Right ventricle myocardium inferior (tissue), 1 donor: ENCODE measurements around the gene GOLPH3. TPM values are rescaled to one million over a fixed set of nuclear protein-coding genes. Genes with fewer than 3 reads are reported as not detected.
A peak's percentile ranks its signal among the peaks of the same experiment; 100 is the strongest.

ENCODE experiments used
- ATAC-seq: fragments of 200-7000 bp; cut with Tn5 transposase; one replicate; pipeline ENCODE4 v1.9.1; 2020; ENCODE audit warnings: mild to moderate bottlenecking, moderate library complexity
- DNase-seq: peaks from one replicate; pipeline ENCODE4 v3.0.0; 2021; ENCODE audit errors: missing footprints
- intact Hi-C: fragments of 100-400 bp; cut with DNase I; formaldehyde crosslinking; loops from one replicate; pipeline ENCODE4 v1.11.0; 2022
- total RNA-seq: library from RNA; stranded (reverse); fragmentation: NEBNext Ultra II Directional; extraction: Animal tissue kit (Norgen Biotek cat#: 25700); gene quantifications from one replicate; pipeline ENCODE4 v1.2.1, GENCODE V29; 2021
- donor health status: DM: no; HTN: yes; CAD: no; lungs with severe emphysema.

GOLPH3 gene
- total RNA-seq, 1 donor from 2014 or later = 42.3 TPM

DNA sequence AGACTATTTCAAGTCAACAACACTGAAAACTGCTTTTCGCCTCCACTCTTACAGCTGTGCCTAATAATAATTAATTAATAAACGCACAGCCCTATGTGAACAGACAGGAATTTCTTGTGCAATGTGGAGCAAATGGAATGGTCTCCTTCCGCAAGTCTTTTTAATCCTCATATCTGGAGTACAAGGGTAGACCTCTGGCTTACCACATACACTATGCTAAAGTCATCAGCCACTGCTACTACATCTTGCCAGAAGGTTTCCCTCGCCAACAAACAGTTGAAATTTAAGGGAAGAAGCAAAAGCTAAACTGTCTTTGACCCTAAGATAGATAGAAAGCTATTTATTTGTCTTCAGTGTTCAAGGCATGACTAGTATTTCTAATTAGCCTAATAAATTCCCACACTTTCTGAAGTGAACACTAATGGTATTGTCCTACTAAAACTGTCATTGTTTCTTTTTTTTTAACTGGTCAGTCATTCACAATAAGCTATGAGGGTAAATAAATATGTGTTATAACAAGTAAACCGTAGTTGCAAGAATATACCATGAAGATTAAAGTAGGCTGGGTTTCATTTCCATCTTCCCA, 63.9 kb downstream of the GOLPH3 start:
- ATAC-seq (no peak), DNase-seq (no peak)
- intact Hi-C loops = no loop called here

DNA sequence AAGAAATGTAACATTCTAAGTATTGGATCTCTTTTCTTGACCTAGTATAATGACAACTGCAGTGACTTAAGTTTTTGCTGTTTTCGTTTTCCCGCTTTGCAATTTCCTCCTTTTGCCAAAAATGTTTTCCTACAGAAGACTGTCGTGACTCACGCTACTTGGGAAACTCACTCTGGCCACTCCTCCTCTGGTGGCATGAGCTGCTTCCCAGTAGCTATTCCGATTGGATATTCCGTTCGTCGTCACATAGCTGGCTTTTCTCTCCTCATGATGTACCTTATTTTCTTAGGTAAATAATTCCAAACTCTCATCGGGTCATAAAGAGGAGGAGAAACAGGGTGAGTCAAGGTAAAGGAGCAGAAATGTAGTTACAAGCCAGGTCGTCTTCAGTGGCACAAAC, 64.9 kb downstream of the GOLPH3 start:
- intact Hi-C loops = no loop called here
- ATAC-seq (no peak), DNase-seq (no peak)

DNA sequence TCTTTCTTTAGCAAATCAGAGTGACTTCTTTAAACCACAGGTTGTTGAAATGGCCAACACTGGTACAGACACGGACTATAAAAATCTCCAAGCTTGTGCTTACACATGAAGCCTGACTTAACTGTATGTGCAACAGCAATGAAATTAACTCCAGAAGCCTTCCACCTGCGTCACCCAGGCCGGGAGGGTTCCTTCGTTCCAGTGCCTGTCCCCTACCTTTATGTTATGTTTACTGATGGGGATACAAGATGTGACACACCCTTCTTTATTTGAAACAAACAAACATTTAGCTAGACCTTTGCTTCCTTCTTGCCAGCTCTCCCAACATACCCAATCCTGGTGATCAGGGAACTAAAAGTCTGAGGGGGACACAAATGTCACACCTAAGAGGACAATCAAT, 66.0 kb downstream of the GOLPH3 start:
- ATAC-seq (no peak), DNase-seq (no peak)
- intact Hi-C loops = no loop called here

DNA sequence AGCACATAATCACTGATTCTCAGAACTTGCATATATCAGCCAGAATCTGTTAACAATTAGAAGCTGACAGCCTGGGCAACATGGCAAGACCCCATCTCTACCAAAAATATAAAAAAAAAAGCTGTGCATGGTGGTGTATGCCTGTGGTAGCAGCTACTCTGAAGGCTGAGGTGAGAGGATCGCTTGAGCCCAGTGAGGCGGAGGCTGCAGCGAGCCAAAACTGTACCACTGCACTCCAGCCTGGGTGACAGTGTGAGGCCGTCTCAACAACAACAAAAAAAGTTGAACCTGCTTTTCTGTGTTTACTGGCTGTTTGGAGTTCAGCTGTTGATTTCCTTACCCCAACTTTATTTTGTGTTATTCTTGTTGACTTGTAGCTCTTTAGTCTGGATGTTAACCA, 66.8 kb downstream of the GOLPH3 start:
- ATAC-seq = no peak
- intact Hi-C loops = no loop called here
- no peak for DNase-seq

DNA sequence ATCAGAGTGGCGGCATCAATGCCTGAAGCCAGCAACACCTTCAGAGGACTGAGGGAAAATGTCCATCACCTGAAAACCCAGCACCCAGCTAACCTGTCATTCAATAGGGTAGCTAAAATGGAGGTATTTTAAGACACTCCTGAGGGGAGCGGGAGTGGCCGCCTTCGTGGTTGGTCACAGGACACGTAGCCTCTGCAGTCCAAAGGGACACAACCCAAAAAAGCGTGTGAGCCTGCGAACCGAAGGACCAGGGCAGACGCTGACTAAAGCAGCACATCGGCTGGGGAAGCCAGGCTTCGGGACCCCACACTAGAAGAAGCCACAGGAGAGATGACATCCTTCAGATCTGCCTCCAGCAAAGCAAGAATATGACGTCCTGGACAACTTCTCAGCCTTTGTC, 70.6 kb downstream of the GOLPH3 start:
- ATAC-seq (no peak), DNase-seq (no peak)
- intact Hi-C loops = no loop called here

DNA sequence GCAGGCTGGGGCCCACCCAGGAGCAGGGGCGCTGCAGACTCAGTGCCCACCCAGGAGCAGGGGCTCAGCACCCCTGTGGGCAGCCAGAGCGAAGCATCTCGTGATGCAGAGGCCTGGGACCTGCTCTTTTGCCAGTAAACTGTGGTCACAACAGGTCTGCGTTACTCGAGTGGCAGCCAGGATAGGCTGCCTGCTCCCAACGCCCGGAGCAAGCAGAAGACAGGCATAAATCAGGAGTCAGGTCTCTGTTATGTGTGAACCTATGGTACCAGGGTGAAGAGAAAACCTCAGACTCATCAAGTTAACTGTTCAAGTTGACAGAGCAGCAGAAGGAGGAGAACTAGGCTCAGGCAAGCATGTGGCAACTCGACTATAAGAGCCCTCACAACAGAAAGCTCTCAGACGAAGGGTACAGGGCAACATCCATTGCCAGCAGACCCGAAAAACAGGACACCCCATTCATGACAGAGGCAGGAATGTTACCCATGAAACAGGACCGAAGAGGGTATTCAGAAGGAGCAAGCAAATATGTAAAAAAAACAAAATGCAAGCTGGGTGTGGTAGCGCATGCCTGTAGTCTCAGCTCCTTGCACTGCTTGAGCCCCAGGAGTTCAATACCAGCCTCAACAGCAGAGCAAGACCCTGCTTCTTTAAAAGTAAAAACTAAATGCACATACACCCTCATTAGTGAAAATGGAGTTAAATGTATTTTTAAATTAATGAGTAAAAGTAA, 71.7 kb downstream of the GOLPH3 start:
- ATAC-seq (no peak), DNase-seq (no peak)
- intact Hi-C loops = no loop called here

DNA sequence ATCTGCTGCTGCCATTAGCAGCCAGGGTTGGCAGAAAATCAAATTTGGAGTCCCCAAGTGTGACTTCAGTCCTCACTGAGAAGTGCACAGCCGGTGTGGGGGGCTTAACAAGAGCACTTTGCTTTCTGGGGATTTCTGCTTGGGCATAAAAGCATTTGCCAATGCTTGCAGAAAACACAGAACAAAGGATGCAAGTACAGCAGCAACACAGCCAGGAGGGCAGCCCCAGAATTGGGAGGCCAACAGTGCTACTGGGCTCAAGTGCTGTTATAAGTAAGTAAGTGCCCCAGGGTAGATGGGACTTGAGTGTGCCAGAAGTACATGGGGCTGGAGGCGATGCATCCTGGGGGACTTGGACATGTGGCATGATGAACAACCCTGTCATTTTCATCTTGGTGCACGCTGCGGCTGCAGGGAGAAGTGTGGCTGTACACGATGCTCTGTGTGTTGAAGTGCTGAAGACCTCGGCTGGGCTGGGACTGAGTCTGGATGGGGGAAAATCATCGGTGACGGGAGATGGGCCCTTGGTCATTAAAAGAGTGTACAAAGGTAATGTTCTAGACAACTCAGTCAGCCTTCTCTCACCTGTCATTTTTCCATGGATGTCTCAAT, 73.3 kb downstream of the GOLPH3 start:
- DNase-seq = no peak
- intact Hi-C loops = no loop called here
- no peak for ATAC-seq

DNA sequence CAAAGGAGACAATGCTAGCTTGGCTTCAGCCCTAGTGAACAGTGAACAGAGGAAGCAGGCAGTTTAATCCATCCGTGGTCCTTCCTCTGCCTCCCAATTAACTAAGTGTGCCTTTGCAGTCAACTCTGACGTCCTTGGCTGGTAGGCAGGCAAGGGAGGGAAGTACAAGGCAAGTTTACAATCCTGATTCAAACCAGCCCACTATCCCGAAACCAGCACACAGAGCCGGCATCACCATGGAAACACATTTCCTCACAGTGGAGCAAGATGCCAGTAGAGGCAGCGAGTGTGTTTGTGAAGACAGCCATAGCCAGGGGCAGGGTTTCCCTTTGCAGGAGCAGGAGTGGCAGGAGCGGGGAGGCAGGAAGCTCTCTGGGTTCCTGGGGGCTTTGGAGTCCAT, 73.9 kb downstream of the GOLPH3 start:
- DNase-seq = no peak
- no peak for ATAC-seq
- intact Hi-C loops = no loop called here

DNA sequence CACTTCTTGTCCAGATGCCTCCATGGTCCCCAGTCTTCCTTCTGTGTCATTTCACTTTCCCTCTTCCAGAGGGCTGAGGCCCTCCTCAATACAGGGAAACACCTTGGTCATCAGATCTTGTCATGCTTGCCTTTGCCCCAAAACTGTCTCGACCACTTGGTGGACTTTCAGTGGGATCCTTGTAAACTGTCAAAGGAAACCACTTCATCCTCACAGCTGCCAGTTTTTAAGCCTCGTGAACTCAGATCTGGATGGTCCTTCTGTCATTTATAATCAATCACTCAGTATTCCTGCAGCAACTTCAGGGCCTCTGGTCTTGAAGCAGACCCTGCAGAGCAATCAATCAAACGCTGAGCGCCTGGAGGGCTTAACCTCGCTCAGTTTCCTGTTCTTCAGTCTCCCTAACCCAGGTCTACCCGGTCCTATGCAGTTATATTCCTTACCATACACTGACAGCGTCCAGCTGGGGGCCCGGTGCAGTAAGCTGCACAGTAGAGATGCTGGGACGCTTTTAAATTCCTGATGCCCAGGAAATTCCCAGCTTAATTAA, 74.6 kb downstream of the GOLPH3 start:
- ATAC-seq (no peak), DNase-seq (no peak)
- intact Hi-C loops = no loop called here

DNA sequence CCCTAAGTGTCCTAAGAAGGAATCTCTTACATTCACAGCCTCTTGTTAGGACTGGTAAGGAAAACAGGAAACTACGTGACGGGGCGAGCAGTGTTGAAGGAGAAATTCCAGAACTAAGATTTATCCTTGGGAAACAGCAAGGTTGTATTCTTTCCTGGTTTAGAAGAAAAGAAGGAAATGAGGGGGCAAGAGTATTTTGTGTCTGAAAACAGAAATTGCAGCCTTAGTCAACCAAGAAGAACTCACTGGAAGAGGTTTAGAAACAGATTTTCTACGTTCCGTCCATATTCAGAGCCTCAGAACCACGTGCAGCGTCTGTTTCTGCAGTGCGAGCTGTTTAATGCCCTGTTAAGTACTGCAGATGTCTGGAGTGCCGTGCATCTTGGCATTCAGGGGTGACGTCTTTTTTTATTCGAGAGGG, 75.2 kb downstream of the GOLPH3 start:
- ATAC-seq = no peak
- DNase-seq = no peak
- intact Hi-C loops = no loop called here

DNA sequence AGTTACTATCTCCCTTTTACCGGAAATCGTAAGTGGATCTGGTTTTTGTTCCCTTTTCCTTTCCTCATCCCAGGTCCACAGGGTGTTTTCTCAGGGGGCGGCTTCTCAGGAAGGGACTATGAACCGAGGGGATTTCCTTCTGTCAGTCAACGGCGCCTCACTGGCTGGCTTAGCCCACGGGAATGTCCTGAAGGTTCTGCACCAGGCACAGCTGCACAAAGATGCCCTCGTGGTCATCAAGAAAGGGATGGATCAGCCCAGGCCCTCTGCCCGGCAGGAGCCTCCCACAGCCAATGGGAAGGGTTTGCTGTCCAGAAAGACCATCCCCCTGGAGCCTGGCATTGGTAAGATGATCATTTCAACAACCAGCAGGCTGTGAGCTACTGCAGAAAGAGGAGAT, 75.8 kb downstream of the GOLPH3 start:
- intact Hi-C loops = no loop called here
- ATAC-seq (no peak), DNase-seq (no peak)

DNA sequence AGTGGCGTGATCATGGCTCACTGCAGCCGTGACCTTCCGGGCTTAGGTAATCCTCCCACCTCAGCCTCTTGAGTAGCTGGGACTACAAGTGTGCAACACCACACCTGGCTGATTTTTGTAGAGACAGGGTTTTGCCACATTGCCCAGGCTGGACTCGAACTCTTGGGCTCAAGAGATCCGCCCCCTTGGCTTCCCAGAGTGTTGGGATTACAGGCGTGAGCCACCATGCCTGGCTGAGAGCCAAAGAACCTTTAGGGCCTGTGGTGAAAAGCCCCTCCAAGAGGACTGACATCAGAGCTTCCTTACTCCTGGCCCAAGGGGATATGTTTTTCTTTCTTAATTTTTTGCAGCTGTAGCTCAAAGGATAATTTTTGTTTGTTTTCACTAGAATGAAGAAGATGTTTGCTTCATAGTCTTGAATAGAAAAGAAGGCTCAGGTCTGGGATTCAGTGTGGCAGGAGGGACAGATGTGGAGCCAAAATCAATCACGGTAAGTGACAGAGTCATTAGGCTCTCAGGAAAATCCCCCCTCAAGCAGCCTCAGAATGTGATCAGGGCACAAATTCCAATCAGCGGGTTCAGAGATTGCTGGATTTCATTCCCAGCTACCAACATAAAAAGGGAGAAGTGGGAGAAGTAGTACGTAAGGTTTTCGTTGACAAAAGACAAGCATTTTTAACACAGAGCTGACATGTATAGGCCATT, 77.1 kb downstream of the GOLPH3 start:
- intact Hi-C loops = no loop called here
- DNase-seq (no peak), ATAC-seq (no peak)

DNA sequence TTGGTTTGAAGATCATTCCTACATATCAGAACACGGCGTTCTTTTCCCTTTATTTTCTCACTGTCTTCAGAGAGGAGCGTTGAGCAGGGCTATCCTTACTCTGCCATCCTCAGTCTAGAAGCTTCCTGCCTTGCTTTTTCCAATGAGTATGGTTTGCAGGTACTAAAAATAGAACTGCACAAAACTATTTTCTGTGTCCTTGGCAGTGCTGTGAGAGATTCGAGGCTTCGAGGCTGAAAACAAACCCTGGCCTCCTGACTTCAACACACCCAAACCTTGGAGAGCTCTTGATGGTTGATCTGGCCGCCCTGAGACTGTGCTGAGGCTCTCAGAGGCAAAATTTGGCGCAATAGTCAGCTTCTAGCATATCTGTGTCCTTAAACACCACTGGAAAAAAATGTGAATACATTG, 78.9 kb downstream of the GOLPH3 start:
- intact Hi-C loops = no loop called here
- ATAC-seq (peak; percentile 13), DNase-seq (no peak)

DNA sequence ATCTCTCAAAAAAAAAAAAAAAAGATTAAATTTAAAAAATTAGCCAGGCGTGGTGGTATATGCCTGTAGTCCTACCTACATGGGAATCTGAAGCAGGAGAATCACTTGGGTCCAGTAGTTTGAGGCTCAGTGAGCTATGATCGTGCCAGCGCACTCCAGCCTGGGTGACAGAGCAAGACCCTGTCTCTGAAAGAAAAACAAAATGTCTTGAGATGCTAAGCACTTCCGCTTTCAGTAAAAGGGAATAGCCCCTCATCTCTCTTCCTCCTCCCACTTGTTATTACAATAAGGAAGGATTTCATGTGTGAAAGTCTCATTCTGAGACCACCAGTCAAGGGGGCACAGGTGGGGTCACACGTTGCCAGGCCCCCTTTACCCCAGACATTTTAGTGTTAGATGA, 79.4 kb downstream of the GOLPH3 start:
- ATAC-seq = no peak
- no peak for DNase-seq
- intact Hi-C loops = loop anchor here (5.0 kb wide), 2 partner anchors 267 to 512 kb away; no protein-coding TSS in a partner anchor

DNA sequence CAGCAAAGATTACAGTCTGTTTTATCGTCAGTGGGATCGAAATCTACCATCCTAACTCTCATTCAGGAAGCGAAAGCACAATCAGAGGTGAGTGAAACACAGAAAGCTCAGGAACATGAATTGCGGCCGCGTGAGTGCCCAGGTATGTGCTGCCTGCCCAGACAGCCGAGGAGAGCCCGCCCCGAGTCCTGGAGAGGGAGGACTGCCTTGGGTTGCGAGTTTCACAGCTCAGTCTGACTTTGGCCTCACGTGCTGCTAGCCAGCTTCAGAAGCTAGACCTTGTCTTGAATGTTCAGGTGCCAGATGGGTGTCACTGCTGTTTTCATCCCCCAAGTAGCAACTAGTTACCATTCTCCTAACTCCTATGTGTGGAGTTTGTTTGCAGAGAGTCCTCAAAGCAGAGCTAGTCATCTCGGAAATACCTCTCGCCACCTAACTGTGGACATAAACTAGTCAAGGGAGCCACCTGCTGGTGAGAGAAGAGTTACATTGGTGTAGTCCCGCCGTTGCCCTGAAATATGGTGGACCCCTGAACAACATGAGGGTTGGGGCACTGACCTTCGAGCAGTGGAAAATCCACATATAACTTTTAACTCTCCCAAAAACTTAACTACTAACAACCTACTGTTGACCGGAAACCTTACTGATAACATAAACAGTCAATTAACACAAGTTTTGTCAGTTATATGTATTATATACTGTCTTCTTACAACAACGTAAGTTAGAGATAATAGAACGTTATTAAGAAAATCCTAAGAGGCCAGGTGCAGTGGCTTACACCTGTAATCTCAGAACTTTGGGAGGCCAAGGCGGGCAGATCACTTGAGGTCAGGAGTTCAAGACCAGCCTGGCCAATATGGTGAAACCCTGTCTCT, 80.9 kb downstream of the GOLPH3 start:
- intact Hi-C loops = loop anchor here (5.0 kb wide), 2 partner anchors 266 to 511 kb away; no protein-coding TSS in a partner anchor
- no peak for DNase-seq
- peak; percentile 83 for ATAC-seq

DNA sequence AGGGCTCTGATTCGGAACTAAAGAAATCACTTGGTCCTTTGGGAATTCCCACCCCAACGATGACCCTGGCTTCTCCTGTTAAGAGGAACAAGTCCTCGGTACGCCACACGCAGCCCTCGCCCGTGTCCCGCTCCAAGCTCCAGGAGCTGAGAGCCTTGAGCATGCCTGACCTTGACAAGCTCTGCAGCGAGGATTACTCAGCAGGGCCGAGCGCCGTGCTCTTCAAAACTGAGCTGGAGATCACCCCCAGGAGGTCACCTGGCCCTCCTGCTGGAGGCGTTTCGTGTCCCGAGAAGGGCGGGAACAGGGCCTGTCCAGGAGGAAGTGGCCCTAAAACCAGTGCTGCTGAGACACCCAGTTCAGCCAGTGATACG, 83.4 kb downstream of the GOLPH3 start:
- intact Hi-C loops = loop anchor here (5.0 kb wide), 2 partner anchors 263 to 508 kb away; no protein-coding TSS in a partner anchor
- ATAC-seq (no peak), DNase-seq (no peak)

DNA sequence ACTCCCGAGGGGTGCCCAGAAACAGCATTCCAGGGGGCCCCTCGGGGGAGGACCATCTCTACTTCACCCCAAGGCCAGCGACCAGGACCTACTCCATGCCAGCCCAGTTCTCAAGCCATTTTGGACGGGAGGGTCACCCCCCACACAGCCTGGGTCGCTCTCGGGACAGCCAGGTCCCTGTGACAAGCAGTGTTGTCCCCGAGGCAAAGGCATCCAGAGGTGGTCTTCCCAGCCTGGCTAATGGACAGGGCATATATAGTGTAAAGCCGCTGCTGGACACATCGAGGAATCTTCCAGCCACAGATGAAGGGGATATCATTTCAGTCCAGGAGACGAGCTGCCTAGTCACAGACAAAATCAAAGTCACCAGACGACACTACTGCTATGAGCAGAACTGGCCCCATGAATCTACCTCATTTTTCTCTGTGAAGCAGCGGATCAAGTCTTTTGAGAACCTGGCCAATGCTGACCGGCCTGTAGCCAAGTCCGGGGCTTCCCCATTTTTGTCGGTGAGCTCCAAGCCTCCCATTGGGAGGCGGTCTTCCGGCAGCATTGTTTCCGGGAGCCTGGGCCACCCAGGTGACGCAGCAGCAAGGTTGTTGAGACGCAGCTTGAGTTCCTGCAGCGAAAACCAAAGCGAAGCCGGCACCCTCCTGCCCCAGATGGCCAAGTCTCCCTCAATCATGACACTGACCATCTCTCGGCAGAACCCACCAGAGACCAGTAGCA, 83.9 kb downstream of the GOLPH3 start:
- no peak for DNase-seq
- no peak for ATAC-seq
- intact Hi-C loops = loop anchor here (5.0 kb wide), 2 partner anchors 263 to 508 kb away; no protein-coding TSS in a partner anchor
